GM19023 (cell line): Measurements from ENCODE around the gene UBE2D2.
"Not testable (repeated sequence)": the region's sequence is repeated elsewhere in the genome, so short reads cannot be mapped to it uniquely, and the experiment has no call there.

Source experiments
- ATAC-seq: cut with Tn5 transposase; IDR thresholded peaks from one replicate; pipeline ENCODE4 v1.9.1; 2021; ENCODE audit warnings: mild to moderate bottlenecking, moderate library complexity; ENCODE audit not compliant: unreplicated experiment

Gene UBE2D2

GRCh38 chr5:139578325-139578724 lies 17.2 kb downstream of the UBE2D2 start:
- no peak for ATAC-seq

GRCh38 chr5:139582181-139582580 lies 21.0 kb downstream of the UBE2D2 start:
- ATAC-seq: not testable (repeated sequence)

GRCh38 chr5:139584137-139584536 lies 23.0 kb downstream of the UBE2D2 start:
- ATAC-seq: no peak

- not testable (repeated sequence) for ATAC-seq
Observed at GRCh38 chr5:139588116-139588515, 27.0 kb downstream of the UBE2D2 start.

- no peak for ATAC-seq
Observed at GRCh38 chr5:139588962-139589361, 27.8 kb downstream of the UBE2D2 start.

GRCh38 chr5:139592289-139592688 lies 31.1 kb downstream of the UBE2D2 start:
- ATAC-seq: no peak

GRCh38 chr5:139593076-139593475 lies 31.9 kb downstream of the UBE2D2 start:
- ATAC-seq: not testable (repeated sequence)

GRCh38 chr5:139593716-139594319 lies 32.7 kb downstream of the UBE2D2 start:
- no peak for ATAC-seq

- ATAC-seq: no peak
Observed at GRCh38 chr5:139597134-139597533, 36.0 kb downstream of the UBE2D2 start.

- ATAC-seq: not testable (repeated sequence)
Observed at GRCh38 chr5:139598601-139598965, 37.4 kb downstream of the UBE2D2 start.

GRCh38 chr5:139600336-139600949 lies 39.3 kb downstream of the UBE2D2 start:
- no peak for ATAC-seq

GRCh38 chr5:139601429-139601828 lies 40.3 kb downstream of the UBE2D2 start:
- ATAC-seq: no peak

- not testable (repeated sequence) for ATAC-seq
Observed at GRCh38 chr5:139601948-139602347, 40.8 kb downstream of the UBE2D2 start.

- no peak for ATAC-seq
Observed at GRCh38 chr5:139605887-139606286, 44.7 kb downstream of the UBE2D2 start.

GRCh38 chr5:139611703-139612584 lies 50.8 kb downstream of the UBE2D2 start:
- ATAC-seq: no peak

- no peak for ATAC-seq
Observed at GRCh38 chr5:139619861-139620260, 58.7 kb downstream of the UBE2D2 start.

GRCh38 chr5:139625398-139625797 lies 64.3 kb downstream of the UBE2D2 start:
- ATAC-seq: not testable (repeated sequence)

GRCh38 chr5:139630855-139631254 lies 69.7 kb downstream of the UBE2D2 start:
- no peak for ATAC-seq

- no peak for ATAC-seq
Observed at GRCh38 chr5:139631520-139632165, 70.5 kb downstream of the UBE2D2 start.

GRCh38 chr5:139633295-139634027 lies 72.3 kb downstream of the UBE2D2 start:
- no peak for ATAC-seq

- ATAC-seq: no peak
Observed at GRCh38 chr5:139634028-139634325, 72.8 kb downstream of the UBE2D2 start.
